ENCODE data around the gene CDKAL1.

DNA sequence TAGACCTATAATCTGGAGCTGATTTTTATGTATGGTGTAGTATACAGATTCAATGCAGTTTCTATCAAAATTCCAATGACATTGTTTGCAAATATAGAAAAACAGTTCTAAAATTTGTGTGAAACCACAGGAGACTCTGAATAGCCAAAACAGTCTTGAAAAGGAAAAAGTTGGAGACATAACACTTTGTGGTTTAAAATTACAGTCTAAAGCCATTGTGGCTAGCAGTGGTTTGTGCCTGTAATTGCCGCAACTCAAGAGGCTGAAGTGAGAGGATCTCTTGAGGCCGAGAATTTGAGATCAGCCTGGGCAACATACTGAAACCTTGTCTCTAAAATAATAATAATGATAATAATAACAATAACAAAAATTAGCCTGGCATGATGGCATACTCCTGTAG lies 213.7 kb downstream of the CDKAL1 start:
- TF ChIP-seq POLR2A (IDR thresholded peaks at IDR 0.05): no peak
- TF ChIP-seq, protein P1, sequence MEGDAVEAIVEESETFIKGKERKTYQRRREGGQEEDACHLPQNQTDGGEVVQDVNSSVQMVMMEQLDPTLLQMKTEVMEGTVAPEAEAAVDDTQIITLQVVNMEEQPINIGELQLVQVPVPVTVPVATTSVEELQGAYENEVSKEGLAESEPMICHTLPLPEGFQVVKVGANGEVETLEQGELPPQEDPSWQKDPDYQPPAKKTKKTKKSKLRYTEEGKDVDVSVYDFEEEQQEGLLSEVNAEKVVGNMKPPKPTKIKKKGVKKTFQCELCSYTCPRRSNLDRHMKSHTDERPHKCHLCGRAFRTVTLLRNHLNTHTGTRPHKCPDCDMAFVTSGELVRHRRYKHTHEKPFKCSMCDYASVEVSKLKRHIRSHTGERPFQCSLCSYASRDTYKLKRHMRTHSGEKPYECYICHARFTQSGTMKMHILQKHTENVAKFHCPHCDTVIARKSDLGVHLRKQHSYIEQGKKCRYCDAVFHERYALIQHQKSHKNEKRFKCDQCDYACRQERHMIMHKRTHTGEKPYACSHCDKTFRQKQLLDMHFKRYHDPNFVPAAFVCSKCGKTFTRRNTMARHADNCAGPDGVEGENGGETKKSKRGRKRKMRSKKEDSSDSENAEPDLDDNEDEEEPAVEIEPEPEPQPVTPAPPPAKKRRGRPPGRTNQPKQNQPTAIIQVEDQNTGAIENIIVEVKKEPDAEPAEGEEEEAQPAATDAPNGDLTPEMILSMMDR (IDR thresholded peaks at IDR 0.05): no peak
- no peak for TF ChIP-seq POLR2AphosphoS5 (IDR thresholded peaks at IDR 0.05; ENCODE audit: insufficient read depth in 1 of 2, low read depth in 1 of 2)

All from vagina (tissue), 2 donors.